Tibial artery (tissue), 4 donors: ENCODE results near the gene ELP5.

ENCODE experiments used
- DNase-seq, 2 donors: peaks; one replicate each; pipeline ENCODE4 v3.0.0-alpha.2; 2019
- H3K27ac ChIP-seq, 2 donors: fragments of 200-600 bp; sonication (generic) in 1 of 2; 1 replicate in 1 of 2; 2 replicates in 1 of 2; pipeline ENCODE4 v1.5.1; 2018 to 2019; ENCODE audit warnings: mild to moderate bottlenecking in 1 of 2
- H3K27me3 ChIP-seq, 2 donors: fragments of 200-600 bp; sonication (generic) in 1 of 2; one replicate each; pipeline versions ENCODE4 v1.5.1 to v1.6.0; 2016 to 2019
- H3K36me3 ChIP-seq, 3 donors: fragments of 200-600 bp; sonication (generic) in 2 of 3; one replicate each; pipeline ENCODE4 v1.5.1; 2016 to 2019; ENCODE audit warnings: mild to moderate bottlenecking in 2 of 3
- H3K4me1 ChIP-seq, 4 donors: fragments of 200-600 bp; sonication (generic) in 2 of 4; 1 replicate in 3 of 4; 2 replicates in 1 of 4; pipeline ENCODE4 v1.5.1; 2016 to 2019
- H3K4me3 ChIP-seq, 2 donors: fragments of 200-600 bp; sonication (generic) in 1 of 2; 1 replicate in 1 of 2; 2 replicates in 1 of 2; pipeline ENCODE4 v1.5.1; 2018 to 2019; ENCODE audit warnings: mild to moderate bottlenecking in 2 of 2
- H3K9me3 ChIP-seq, 3 donors: fragments of 200-600 bp; sonication (generic) in 1 of 3; one replicate each; pipeline ENCODE4 v1.5.1; 2016 to 2019
- CTCF ChIP-seq, 2 experiments: fragments of 200-600 bp in 1 of 2; fragments of 450-650 bp in 1 of 2; IDR thresholded peaks; one replicate each; pipeline ENCODE4 v1.5.1; 2017 to 2019; ENCODE audit warnings: antibody characterized with exemption in 2 of 2, mild to moderate bottlenecking in 1 of 2, moderate library complexity in 1 of 2
- intact Hi-C: fragments of 100-400 bp; cut with DNase I; formaldehyde crosslinking; loops from one replicate; pipeline ENCODE4 v1.15.0; 2023; ENCODE audit warnings: low total_unique reads

Gene ELP5

GRCh38 chr17:7229504-7229903 lies 22.5 kb upstream of the ELP5 start:
- no peak overlapping the region for H3K27ac ChIP-seq
- intact Hi-C loops: no loop called here
- peaks cover 0 to 30% (median 19%) of the 10 kb centered on the region in 4 donors for H3K4me1 ChIP-seq
- H3K36me3 ChIP-seq: peaks cover 43 to 62% (median 59%) of the 10 kb centered on the region in 3 donors
- DNase-seq: no peak
- no peak for TF ChIP-seq CTCF (IDR thresholded peaks at IDR 0.05)
- H3K9me3 ChIP-seq: no peaks in the 10 kb centered on the region
- H3K4me3 ChIP-seq: no peak overlapping the region
- H3K27me3 ChIP-seq: no peaks in the 10 kb centered on the region

- no peaks in the 10 kb centered on the region for H3K9me3 ChIP-seq
- peaks cover 26 to 54% (median 47%) of the 10 kb centered on the region in 3 donors for H3K36me3 ChIP-seq
- no peak for DNase-seq
- intact Hi-C loops: no loop called here
- H3K27ac ChIP-seq: no peak overlapping the region
- peaks cover 0 to 46% (median 28%) of the 10 kb centered on the region in 4 donors for H3K4me1 ChIP-seq
- no peaks in the 10 kb centered on the region for H3K27me3 ChIP-seq
- no peak for TF ChIP-seq CTCF (IDR thresholded peaks at IDR 0.05)
- no peak overlapping the region for H3K4me3 ChIP-seq
Observed at GRCh38 chr17:7232114-7232513, 19.9 kb upstream of the ELP5 start.

- no peaks in the 10 kb centered on the region for H3K27me3 ChIP-seq
- intact Hi-C loops: no loop called here
- H3K9me3 ChIP-seq: no peaks in the 10 kb centered on the region
- peak overlapping the region; percentile 81 to 88 for H3K27ac ChIP-seq
- H3K4me3 ChIP-seq: peak overlapping the region; percentile 78 to 92
- peaks cover 15 to 38% (median 31%) of the 10 kb centered on the region in 3 donors for H3K36me3 ChIP-seq
- DNase-seq: no peak
- H3K4me1 ChIP-seq: peaks cover 0 to 53% (median 33%) of the 10 kb centered on the region in 4 donors
- TF ChIP-seq CTCF (IDR thresholded peaks at IDR 0.05): no peak
Observed at GRCh38 chr17:7233701-7234082, 18.3 kb upstream of the ELP5 start.

GRCh38 chr17:7234083-7234951 lies 17.7 kb upstream of the ELP5 start, which contains the start of gene DVL2:
Gene DVL2 (minus strand): TSS chr17:7234517. CDS start chr17:7234262, 255 bp downstream.
- DNase-seq: peak; percentile 95 to 98
- no peaks in the 10 kb centered on the region for H3K27me3 ChIP-seq
- peak within 1 kb of the TSS; percentile 78 to 92 for H3K4me3 ChIP-seq
- intact Hi-C loops: no loop called here
- peak in 1 of 2 experiments; percentile 15 for TF ChIP-seq CTCF (IDR thresholded peaks at IDR 0.05)
- H3K36me3 ChIP-seq: peaks cover 11 to 32% (median 25%) of the 10 kb centered on the region in 3 donors
- peak within 1 kb of the TSS; percentile 81 to 88 for H3K27ac ChIP-seq
- peaks cover 0 to 53% (median 33%) of the 10 kb centered on the region in 4 donors for H3K4me1 ChIP-seq
- H3K9me3 ChIP-seq: no peaks in the 10 kb centered on the region

GRCh38 chr17:7235693-7236665 lies 16.0 kb upstream of the ELP5 start:
- peaks cover 10 to 27% (median 21%) of the 10 kb centered on the region in 3 donors for H3K36me3 ChIP-seq
- intact Hi-C loops: no loop called here
- H3K4me1 ChIP-seq: peaks cover 0 to 66% (median 46%) of the 10 kb centered on the region in 4 donors
- no peak for DNase-seq
- peak overlapping the region in 1 of 2 donors; percentile 12 for H3K27ac ChIP-seq
- TF ChIP-seq CTCF (IDR thresholded peaks at IDR 0.05): no peak
- no peak overlapping the region for H3K4me3 ChIP-seq
- no peaks in the 10 kb centered on the region for H3K9me3 ChIP-seq
- H3K27me3 ChIP-seq: no peaks in the 10 kb centered on the region
